HFF-Myc (cell line): ENCODE results near the gene C6orf89.

Source experiments
- DNase-seq: peaks from one replicate; pipeline ENCODE4 v3.0.0-alpha.2; 2011; ENCODE audit warnings: low read depth; ENCODE audit errors: extremely low read depth
- H3K4me3 ChIP-seq: replicated peaks from 2 replicates; pipeline ENCODE4 v1.5.1; 2011; ENCODE audit warnings: low read depth, mild to moderate bottlenecking, control low read depth, low read length
- TF ChIP-seq, protein P1 (sequence below): IDR thresholded peaks from 2 replicates; pipeline ENCODE4 v1.5.1; 2012; ENCODE audit warnings: mild to moderate bottlenecking, low read depth, low read length, control low read depth; ENCODE audit errors: missing control alignments

C6orf89 gene

DNA sequence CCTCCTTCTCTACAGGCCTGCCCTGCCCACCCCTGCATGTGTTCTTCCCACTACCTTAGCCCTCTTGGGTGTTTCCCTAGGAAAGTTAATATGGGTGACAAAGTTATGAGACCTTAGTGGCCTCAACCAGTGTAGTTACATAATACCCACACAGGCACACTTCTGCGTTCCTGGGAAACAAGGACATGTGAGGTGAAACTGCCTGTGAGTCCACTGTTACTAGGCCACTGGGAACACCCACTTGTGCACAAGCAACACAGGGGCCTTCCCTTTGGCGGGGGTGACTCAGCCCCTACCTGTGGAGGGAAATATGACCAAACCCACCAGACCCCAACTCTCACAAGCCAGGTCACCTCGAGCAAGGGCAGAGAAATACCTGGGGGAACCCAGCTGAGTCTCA is 81.5 kb downstream of the C6orf89 start:
- TF ChIP-seq, protein P1, sequence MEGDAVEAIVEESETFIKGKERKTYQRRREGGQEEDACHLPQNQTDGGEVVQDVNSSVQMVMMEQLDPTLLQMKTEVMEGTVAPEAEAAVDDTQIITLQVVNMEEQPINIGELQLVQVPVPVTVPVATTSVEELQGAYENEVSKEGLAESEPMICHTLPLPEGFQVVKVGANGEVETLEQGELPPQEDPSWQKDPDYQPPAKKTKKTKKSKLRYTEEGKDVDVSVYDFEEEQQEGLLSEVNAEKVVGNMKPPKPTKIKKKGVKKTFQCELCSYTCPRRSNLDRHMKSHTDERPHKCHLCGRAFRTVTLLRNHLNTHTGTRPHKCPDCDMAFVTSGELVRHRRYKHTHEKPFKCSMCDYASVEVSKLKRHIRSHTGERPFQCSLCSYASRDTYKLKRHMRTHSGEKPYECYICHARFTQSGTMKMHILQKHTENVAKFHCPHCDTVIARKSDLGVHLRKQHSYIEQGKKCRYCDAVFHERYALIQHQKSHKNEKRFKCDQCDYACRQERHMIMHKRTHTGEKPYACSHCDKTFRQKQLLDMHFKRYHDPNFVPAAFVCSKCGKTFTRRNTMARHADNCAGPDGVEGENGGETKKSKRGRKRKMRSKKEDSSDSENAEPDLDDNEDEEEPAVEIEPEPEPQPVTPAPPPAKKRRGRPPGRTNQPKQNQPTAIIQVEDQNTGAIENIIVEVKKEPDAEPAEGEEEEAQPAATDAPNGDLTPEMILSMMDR, result no peak
- DNase-seq, result no peak
- no peak overlapping the region for H3K4me3 ChIP-seq

DNA sequence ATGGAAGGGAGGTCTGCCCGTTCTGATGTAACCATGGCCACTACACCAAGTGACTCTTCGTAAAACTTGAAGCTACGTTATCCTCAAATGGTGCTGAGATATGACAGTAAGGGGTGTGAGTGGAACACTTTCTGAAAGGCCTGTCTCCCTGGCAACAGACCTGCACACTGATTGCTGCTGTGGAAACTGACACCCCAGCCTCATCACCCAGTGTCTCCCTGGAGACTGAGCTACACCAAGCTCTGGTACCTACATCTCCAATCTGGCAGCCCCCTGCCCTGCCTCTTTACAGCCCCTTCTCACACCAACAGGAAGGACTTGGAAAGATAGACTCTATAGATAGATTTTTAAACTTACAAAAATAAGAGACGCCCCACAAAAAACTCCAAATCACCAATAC is 82.0 kb downstream of the C6orf89 start:
- TF ChIP-seq, protein P1, result no peak
- no peak for DNase-seq
- no peak overlapping the region for H3K4me3 ChIP-seq

- no peak overlapping the region for H3K4me3 ChIP-seq
- no peak for DNase-seq
- TF ChIP-seq, protein P1, result no peak
These were observed 82.7 kb downstream of the C6orf89 start for GRCh38 chr6:36968266-36968977.

- TF ChIP-seq, protein P1, result no peak
- DNase-seq, result no peak
- H3K4me3 ChIP-seq, result no peak overlapping the region
These were observed 83.5 kb downstream of the C6orf89 start for GRCh38 chr6:36969240-36969691.

- H3K4me3 ChIP-seq, result no peak overlapping the region
- TF ChIP-seq, protein P1, result no peak
These were observed 84.5 kb downstream of the C6orf89 start for GRCh38 chr6:36969988-36970891.

GRCh38 chr6:36970892-36971842 is 85.4 kb downstream of the C6orf89 start:
- H3K4me3 ChIP-seq, result no peak overlapping the region
- DNase-seq, result no peak
- TF ChIP-seq, protein P1, result no peak

More at GRCh38 chr6:36969988-36970891, 84.5 kb downstream of the C6orf89 start:
- DNase-seq, result no peak
